GM23248 (cell line): ENCODE measurements around the gene ATP13A3. TPM values are rescaled to one million over a fixed set of nuclear protein-coding genes. Genes with fewer than 3 reads are reported as not detected.

Source experiments
- DNase-seq: peaks from one replicate; pipeline ENCODE4 v3.0.0-alpha.2; 2015
- H2AFZ ChIP-seq: fragments of 200-600 bp; sonication (generic); 2 replicates; pipeline ENCODE4 v1.6.1; 2016; ENCODE audit warnings: antibody characterized with exemption
- H3F3A ChIP-seq: fragments of 200-600 bp; sonication (generic); 2 replicates; pipeline ENCODE4 v1.6.1; 2016; ENCODE audit warnings: mild to moderate bottlenecking, antibody characterized with exemption, mixed run types; ENCODE audit not compliant: insufficient read depth
- H3K27ac ChIP-seq: fragments of 200-600 bp; sonication (generic); 2 replicates; pipeline ENCODE4 v1.5.1; 2016; ENCODE audit warnings: mild to moderate bottlenecking
- H3K27me3 ChIP-seq: fragments of 200-600 bp; sonication (generic); replicated peaks from 2 replicates; pipeline ENCODE4 v1.6.1; 2016; ENCODE audit warnings: mild to moderate bottlenecking; ENCODE audit not compliant: insufficient read depth
- H3K36me3 ChIP-seq: fragments of 200-600 bp; sonication (generic); 2 replicates; pipeline ENCODE4 v1.6.1; 2016; ENCODE audit warnings: low read depth, mild to moderate bottlenecking
- H3K4me1 ChIP-seq: fragments of 200-600 bp; sonication (generic); 2 replicates; pipeline ENCODE4 v1.6.1; 2016; ENCODE audit warnings: mild to moderate bottlenecking; ENCODE audit not compliant: insufficient read depth
- H3K4me2 ChIP-seq: fragments of 200-600 bp; sonication (generic); one replicate; pipeline ENCODE4 v1.6.1; 2016; ENCODE audit warnings: mild to moderate bottlenecking; ENCODE audit not compliant: unreplicated experiment
- H3K4me3 ChIP-seq: fragments of 200-600 bp; sonication (generic); 2 replicates; pipeline ENCODE4 v1.5.1; 2016; ENCODE audit warnings: mild to moderate bottlenecking
- H3K79me2 ChIP-seq: fragments of 200-600 bp; sonication (generic); 2 replicates; pipeline ENCODE4 v1.6.1; 2016; ENCODE audit warnings: mild to moderate bottlenecking; ENCODE audit not compliant: insufficient read depth
- H3K9ac ChIP-seq: fragments of 200-600 bp; sonication (generic); 2 replicates; pipeline ENCODE4 v1.6.1; 2016; ENCODE audit warnings: mild to moderate bottlenecking
- H3K9me2 ChIP-seq: fragments of 200-600 bp; sonication (generic); 2 replicates; pipeline ENCODE4 v1.6.1; 2016; ENCODE audit warnings: mixed run types, mild to moderate bottlenecking, moderate library complexity; ENCODE audit not compliant: insufficient read depth
- H3K9me3 ChIP-seq: fragments of 200-600 bp; sonication (generic); one replicate; pipeline ENCODE4 v1.6.1; 2017; ENCODE audit warnings: low read depth
- H4K20me1 ChIP-seq: fragments of 200-600 bp; sonication (generic); 2 replicates; pipeline ENCODE4 v1.6.0; 2016; ENCODE audit not compliant: insufficient read depth
- EZH2 ChIP-seq: fragments of 200-600 bp; sonication (generic); IDR thresholded peaks from 2 replicates; pipeline ENCODE4 v1.6.1; 2018; ENCODE audit warnings: antibody characterized with exemption, mild to moderate bottlenecking; ENCODE audit not compliant: insufficient read depth, poor library complexity, severe bottlenecking
- EZH2phosphoT487 ChIP-seq: fragments of 200-600 bp; sonication (generic); IDR thresholded peaks from 2 replicates; pipeline ENCODE4 v1.6.1; 2018; ENCODE audit warnings: antibody characterized with exemption, moderate library complexity, mild to moderate bottlenecking, low read depth; ENCODE audit not compliant: insufficient read depth
- WGBS, 2 experiments: methylation state at CpG; one replicate each; pipeline ENCODE4 v1.1.6; 2015 to 2017; ENCODE audit warnings: low lambda C conversion rate in 2 of 2, low coverage in 1 of 2; ENCODE audit errors: missing lambda C conversion rate in 2 of 2; 5-methylcytosine and 5-hydroxymethylcytosine counted together
- in situ Hi-C: fragments of 300-500 bp; cut with MboI; formaldehyde crosslinking; loops from 2 replicates; pipeline ENCODE4 v1.15.0; 2020
- polyA plus RNA-seq: library from polyadenylated mRNA; unstranded; fragments of >200 nt; fragmentation: Nextera tagmentation; extraction: Ambion mirVana; gene quantifications from 2 replicates; pipeline ENCODE4 v1.2.1, GENCODE V29; 2016
- total RNA-seq: library from RNA; depleted of rRNA; stranded (reverse); fragments of >200 nt; shearing (Covaris generic); gene quantifications from 2 replicates; pipeline ENCODE4 v1.2.3, GENCODE V29; 2014

The ATP13A3 gene
- total and polyA plus RNA-seq, 2 experiments from 2014 or later, result 22.3 to 232 TPM

DNA sequence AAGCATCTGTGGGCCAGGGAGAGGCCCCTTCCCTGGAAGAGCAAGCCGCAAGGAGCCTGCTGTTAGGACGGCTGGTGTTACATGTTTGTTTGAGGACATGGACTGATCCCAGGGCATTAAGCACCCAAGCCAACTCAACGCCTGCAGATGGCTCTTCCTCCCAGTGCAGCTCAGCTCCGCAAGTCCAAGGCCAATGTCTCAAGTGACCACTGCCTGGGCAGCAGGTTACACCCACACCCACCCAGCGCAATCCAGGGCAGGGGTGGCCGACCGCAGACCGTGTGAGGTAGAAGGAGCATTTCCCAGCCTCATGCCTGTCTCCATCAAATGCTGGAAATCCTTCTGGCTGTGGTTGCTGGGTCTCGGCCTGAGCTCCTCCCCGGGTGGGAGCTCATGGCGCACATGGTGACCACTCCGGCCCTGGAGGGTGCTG is 102.2 kb downstream of the ATP13A3 start:
- Histone ChIP-seq H3F3A (no peaks in the 10 kb centered on the region), H3K4me1 (no peaks in the 10 kb centered on the region), H3K36me3 (no peaks in the 10 kb centered on the region), H3K4me3 (no peak overlapping the region), H3K27ac (no peak overlapping the region), H3K9ac (no peak overlapping the region), H3K79me2 (no peaks in the 10 kb centered on the region), H2AFZ (no peak overlapping the region), H3K9me3 (no peaks in the 10 kb centered on the region), H4K20me1 (no peaks in the 10 kb centered on the region), H3K9me2 (no peaks in the 10 kb centered on the region), H3K4me2 (no peak overlapping the region), H3K27me3 (peaks cover 4% of the 10 kb centered on the region; the same call in 1 of the 2 replicates)
- WGBS, 2 experiments, result 83 to 87% methylated on average over 12 of the region's 12 CpGs
- TF ChIP-seq EZH2phosphoT487 (no peak), EZH2 (no peak)
- no peak for DNase-seq
- in situ Hi-C loops, result no loop called here

DNA sequence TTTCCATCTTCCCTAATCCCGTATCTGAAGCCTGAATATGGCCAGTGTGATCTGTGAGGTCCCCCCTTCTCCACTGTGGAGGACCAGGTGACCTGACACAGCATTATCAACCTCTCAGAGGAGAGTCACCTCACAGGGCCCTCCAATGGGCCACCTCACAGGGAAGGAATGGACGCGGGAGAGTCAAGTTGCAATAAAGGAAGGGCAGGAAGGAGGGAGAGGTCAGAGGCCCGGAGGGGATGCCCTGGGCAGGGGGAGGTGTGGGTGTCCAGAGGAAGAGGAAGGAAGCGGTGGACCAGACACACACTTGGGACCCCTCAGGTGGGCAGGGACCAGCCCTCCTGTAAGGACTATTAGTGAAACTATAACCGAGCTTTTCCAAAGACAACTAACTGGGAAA is 102.6 kb downstream of the ATP13A3 start:
- Histone ChIP-seq H3K79me2 (no peaks in the 10 kb centered on the region), H3K4me3 (no peak overlapping the region), H3K9me2 (no peaks in the 10 kb centered on the region), H3K27me3 (peaks cover 4% of the 10 kb centered on the region; the same call in 1 of the 2 replicates), H3K4me1 (no peaks in the 10 kb centered on the region), H2AFZ (no peak overlapping the region), H3K9ac (no peak overlapping the region), H3K36me3 (no peaks in the 10 kb centered on the region), H3K4me2 (no peak overlapping the region), H4K20me1 (no peaks in the 10 kb centered on the region), H3K9me3 (no peaks in the 10 kb centered on the region), H3K27ac (no peak overlapping the region), H3F3A (no peaks in the 10 kb centered on the region)
- in situ Hi-C loops, result no loop called here
- no peak for TF ChIP-seq EZH2phosphoT487
- TF ChIP-seq EZH2, result no peak
- DNase-seq, result no peak
- 77 to 79% methylated on average over 5 to 6 of the region's 6 CpGs for WGBS, 2 experiments

DNA sequence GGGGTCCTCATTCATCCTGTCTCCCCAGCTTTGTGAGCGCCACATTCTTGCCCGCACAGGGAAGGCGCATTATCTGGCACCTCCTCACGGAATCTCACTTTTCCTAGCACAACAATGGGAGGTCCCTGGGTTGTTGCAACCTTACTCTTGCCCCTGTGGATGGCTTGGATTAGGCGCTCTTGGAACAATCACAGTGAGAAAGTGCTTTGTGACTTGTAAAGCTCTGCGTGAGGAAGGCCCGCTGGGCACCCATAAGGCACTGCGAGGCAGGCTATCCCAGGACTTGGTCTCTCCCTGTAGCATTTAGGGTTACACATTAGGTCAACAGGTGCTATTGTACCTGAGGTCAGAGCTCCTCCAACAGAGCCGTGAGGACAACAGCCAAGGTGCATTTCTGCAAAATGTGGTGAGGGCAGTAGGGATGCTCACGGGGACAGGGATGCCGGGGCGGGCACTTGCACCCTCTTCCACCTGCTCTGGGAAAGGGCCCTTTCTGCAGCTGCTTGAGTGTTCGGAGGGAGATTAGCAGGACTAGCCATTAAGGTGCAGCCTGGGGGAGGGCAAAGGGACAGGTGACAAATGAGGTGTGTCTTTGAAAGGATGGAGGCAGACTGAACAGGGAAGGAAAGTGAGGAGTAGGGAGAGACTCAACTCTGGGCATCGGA is 103.4 kb downstream of the ATP13A3 start:
- Histone ChIP-seq H3K9me2 (no peaks in the 10 kb centered on the region), H3K4me3 (no peak overlapping the region), H4K20me1 (no peaks in the 10 kb centered on the region), H3K4me1 (no peaks in the 10 kb centered on the region), H3K27me3 (peaks cover 4% of the 10 kb centered on the region; the same call in 1 of the 2 replicates), H3K79me2 (no peaks in the 10 kb centered on the region), H2AFZ (no peak overlapping the region), H3F3A (no peaks in the 10 kb centered on the region), H3K36me3 (no peaks in the 10 kb centered on the region), H3K27ac (no peak overlapping the region), H3K9me3 (no peaks in the 10 kb centered on the region), H3K9ac (no peak overlapping the region), H3K4me2 (no peak overlapping the region)
- 87 to 90% methylated on average over 14 of the region's 14 CpGs for WGBS, 2 experiments
- TF ChIP-seq EZH2phosphoT487, result no peak
- no peak for TF ChIP-seq EZH2
- in situ Hi-C loops, result no loop called here
- no peak for DNase-seq

DNA sequence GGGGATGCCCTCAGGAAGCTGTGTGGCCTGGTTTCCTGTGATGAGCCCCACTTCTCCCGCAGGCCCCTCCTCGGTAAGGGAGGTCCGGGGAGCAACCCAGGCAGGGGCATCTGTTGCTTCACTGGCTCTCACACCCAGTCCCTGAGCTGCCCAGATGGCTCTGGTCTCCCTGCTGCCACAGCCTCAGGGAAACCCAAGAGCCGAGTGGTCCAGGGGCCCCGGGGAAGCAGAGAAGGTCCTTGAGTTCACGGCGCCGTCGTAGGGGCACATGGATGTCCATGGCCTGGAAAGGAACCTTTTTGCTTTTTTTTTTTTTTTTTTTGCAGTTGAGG is 103.9 kb downstream of the ATP13A3 start:
- Histone ChIP-seq H3K27ac (no peak overlapping the region), H3K79me2 (no peaks in the 10 kb centered on the region), H3K4me1 (no peaks in the 10 kb centered on the region), H3K9me2 (no peaks in the 10 kb centered on the region), H3K4me2 (no peak overlapping the region), H2AFZ (no peak overlapping the region), H3K9ac (no peak overlapping the region), H3K27me3 (peaks cover 4% of the 10 kb centered on the region; the same call in 1 of the 2 replicates), H3K4me3 (no peak overlapping the region), H3K9me3 (no peaks in the 10 kb centered on the region), H3F3A (no peaks in the 10 kb centered on the region), H3K36me3 (no peaks in the 10 kb centered on the region), H4K20me1 (no peaks in the 10 kb centered on the region)
- no peak for DNase-seq
- WGBS, 2 experiments, result 86 to 87% methylated on average over 9 of the region's 9 CpGs
- TF ChIP-seq EZH2phosphoT487 (no peak), EZH2 (no peak)
- in situ Hi-C loops, result no loop called here
